Measurements from ENCODE around the gene LDB2.
"Not testable (repeated sequence)": the region's sequence is repeated elsewhere in the genome, so short reads cannot be mapped to it uniquely, and the experiment has no call there.

LDB2 gene

GRCh38 chr4:16646459-16646858 lies 252.0 kb downstream of the LDB2 start:
- DNase-seq (ENCODE audit: low spot score), result no peak

GRCh38 chr4:16643893-16644292 lies 254.6 kb downstream of the LDB2 start:
- DNase-seq (ENCODE audit: low spot score), result no peak

GRCh38 chr4:16642897-16643296 lies 255.5 kb downstream of the LDB2 start:
- DNase-seq (ENCODE audit: low spot score), result no peak

GRCh38 chr4:16641971-16642370 lies 256.5 kb downstream of the LDB2 start:
- DNase-seq (ENCODE audit: low spot score), result no peak

GRCh38 chr4:16636912-16637630 lies 261.4 kb downstream of the LDB2 start:
- DNase-seq (ENCODE audit: low spot score), result no peak

GRCh38 chr4:16636304-16636703 lies 262.1 kb downstream of the LDB2 start:
- no peak for DNase-seq (ENCODE audit: low spot score)

- DNase-seq (ENCODE audit: low spot score), result not testable (repeated sequence)
These were observed 269.2 kb downstream of the LDB2 start for GRCh38 chr4:16629274-16629673.

- not testable (repeated sequence) for DNase-seq (ENCODE audit: low spot score)
These were observed 269.6 kb downstream of the LDB2 start for GRCh38 chr4:16628835-16629234.

- DNase-seq (ENCODE audit: low spot score), result no peak
These were observed 270.4 kb downstream of the LDB2 start for GRCh38 chr4:16627999-16628398.

- DNase-seq (ENCODE audit: low spot score), result no peak
These were observed 271.5 kb downstream of the LDB2 start for GRCh38 chr4:16626945-16627344.

- DNase-seq (ENCODE audit: low spot score), result no peak
These were observed 275.6 kb downstream of the LDB2 start for GRCh38 chr4:16622826-16623225.

GRCh38 chr4:16617435-16617834 lies 281.0 kb downstream of the LDB2 start:
- DNase-seq (ENCODE audit: low spot score), result no peak

- no peak for DNase-seq (ENCODE audit: low spot score)
These were observed 281.4 kb downstream of the LDB2 start for GRCh38 chr4:16617011-16617410.

- no peak for DNase-seq (ENCODE audit: low spot score)
These were observed 289.2 kb downstream of the LDB2 start for GRCh38 chr4:16609170-16609758.

GRCh38 chr4:16608611-16609125 lies 289.8 kb downstream of the LDB2 start:
- DNase-seq (ENCODE audit: low spot score), result no peak

GRCh38 chr4:16608123-16608522 lies 290.3 kb downstream of the LDB2 start:
- DNase-seq (ENCODE audit: low spot score), result no peak

- DNase-seq (ENCODE audit: low spot score), result no peak
These were observed 291.0 kb downstream of the LDB2 start for GRCh38 chr4:16607241-16608066.

GRCh38 chr4:16606691-16607090 lies 291.8 kb downstream of the LDB2 start:
- DNase-seq (ENCODE audit: low spot score), result no peak

GRCh38 chr4:16603178-16603577 lies 295.3 kb downstream of the LDB2 start:
- no peak for DNase-seq (ENCODE audit: low spot score)

GRCh38 chr4:16598597-16599206 lies 299.7 kb downstream of the LDB2 start:
- DNase-seq (ENCODE audit: low spot score), result no peak

GRCh38 chr4:16597845-16598596 lies 300.4 kb downstream of the LDB2 start:
- no peak for DNase-seq (ENCODE audit: low spot score)

GRCh38 chr4:16597443-16597842 lies 301.0 kb downstream of the LDB2 start:
- no peak for DNase-seq (ENCODE audit: low spot score)

Measured in CD4-positive, alpha-beta T cell treated with Interleukin-15 for 4 hours (primary cell).